Adrenal gland (tissue), 12 donors: ENCODE data around the gene STOM. TPM values are rescaled to one million over a fixed set of nuclear protein-coding genes. Genes with fewer than 3 reads are reported as not detected.

Source experiments
- DNase-seq, 7 donors: peaks; one replicate each; pipeline ENCODE4 v3.0.0-alpha.2; 2019 to 2020
- H3K27ac ChIP-seq, 5 donors: fragments of 200-600 bp; sonication (generic) in 4 of 5; 1 replicate in 3 of 5; 2 replicates in 2 of 5; pipeline versions ENCODE4 v1.5.1 to v1.8.0; 2016 to 2020; ENCODE audit warnings: mild to moderate bottlenecking in 1 of 5
- H3K27me3 ChIP-seq: fragments of 200-600 bp; 2 replicates; pipeline ENCODE4 v1.8.0; 2021
- H3K36me3 ChIP-seq, 2 donors: fragments of 200-600 bp; replicated peaks in 1 of 2; 1 replicate in 1 of 2; 2 replicates in 1 of 2; pipeline versions ENCODE4 v1.5.1 to v1.8.0; 2018 to 2022
- H3K4me1 ChIP-seq, 2 donors: fragments of 200-600 bp; replicated peaks in 1 of 2; 1 replicate in 1 of 2; 2 replicates in 1 of 2; pipeline versions ENCODE4 v1.5.1 to v1.8.0; 2018 to 2021
- H3K4me3 ChIP-seq, 4 donors: fragments of 200-600 bp; sonication (generic) in 3 of 4; one replicate each; pipeline ENCODE4 v1.5.1; 2016 to 2018
- H3K9me3 ChIP-seq, 3 donors: fragments of 200-600 bp; sonication (generic) in 1 of 3; replicated peaks in 1 of 3; 1 replicate in 2 of 3; 2 replicates in 1 of 3; pipeline versions ENCODE4 v1.5.1 to v1.8.0; 2016 to 2021
- POLR2A ChIP-seq, 2 donors: fragments of 450-650 bp; IDR thresholded peaks; one replicate each; pipeline ENCODE4 v1.6.1; 2017; ENCODE audit warnings: antibody characterized with exemption in 2 of 2, mild to moderate bottlenecking in 2 of 2, moderate library complexity in 1 of 2
- WGBS, 4 donors: extraction: QIAGEN DNeasy Blood & Tissue Kit in 2 of 4; methylation state at CpG; one replicate each; pipeline versions ENCODE4 v1.1.5 to v1.1.7; 2013 to 2017; 5-methylcytosine and 5-hydroxymethylcytosine counted together
- intact Hi-C, 2 donors: fragments of 100-400 bp; cut with DNase I; formaldehyde crosslinking; loops; one replicate each; pipeline versions ENCODE4 v1.14.1 to v1.15.0; 2022 to 2023
- polyA plus RNA-seq, 3 donors: library from polyadenylated mRNA; stranded (reverse); fragments of 200-250 nt in 2 of 3; fragments of 350-450 nt in 1 of 3; fragmentation: Illumina TruSeq in 1 of 3; extraction: RNeasy Lipid Tissue Mini Kit (QIAGEN cat#74804) in 1 of 3; gene quantifications; one replicate each; pipeline ENCODE4 v1.2.3, GENCODE V29; 2013 to 2014
- total RNA-seq, 9 donors: library from RNA; depleted of rRNA in 4 of 9; stranded (reverse); fragments of >200 nt in 4 of 9; fragments of 120-200 nt in 1 of 9; fragmentation: NEBNext Ultra II Directional in 1 of 9; extraction: Animal tissue kit (Norgen Biotek cat#: 25700) in 1 of 9; gene quantifications; one replicate each; pipeline versions ENCODE4 v1.1.0 to v1.2.4, GENCODE V29; 2013 to 2023
- TF ChIP-seq, protein P1 (sequence below), 6 experiments: fragments of 450-650 bp in 4 of 6; fragments of 200-600 bp in 2 of 6; sonication (generic) in 1 of 6; IDR thresholded peaks; 1 replicate in 5 of 6; 2 replicates in 1 of 6; pipeline versions ENCODE4 v1.5.1 to v1.8.0; 2016 to 2021; ENCODE audit warnings: antibody characterized with exemption in 6 of 6, mild to moderate bottlenecking in 2 of 6, moderate library complexity in 1 of 6
- donor health status: healthy with polysubstance abuse.
- donor health status: Bipolar disorder and iron deficiency.
- donor health status: DM: yes; HTN: yes; CAD: no.
- donor health status: DM: no; HTN: no; CAD: no.
- donor health status: DM: no; HTN: no; CAD: no.
- donor health status: DM: yes; HTN: yes; CAD: no.

STOM gene
- total and polyA plus RNA-seq, 12 donors = 104 to 427 (median 211) TPM

DNA sequence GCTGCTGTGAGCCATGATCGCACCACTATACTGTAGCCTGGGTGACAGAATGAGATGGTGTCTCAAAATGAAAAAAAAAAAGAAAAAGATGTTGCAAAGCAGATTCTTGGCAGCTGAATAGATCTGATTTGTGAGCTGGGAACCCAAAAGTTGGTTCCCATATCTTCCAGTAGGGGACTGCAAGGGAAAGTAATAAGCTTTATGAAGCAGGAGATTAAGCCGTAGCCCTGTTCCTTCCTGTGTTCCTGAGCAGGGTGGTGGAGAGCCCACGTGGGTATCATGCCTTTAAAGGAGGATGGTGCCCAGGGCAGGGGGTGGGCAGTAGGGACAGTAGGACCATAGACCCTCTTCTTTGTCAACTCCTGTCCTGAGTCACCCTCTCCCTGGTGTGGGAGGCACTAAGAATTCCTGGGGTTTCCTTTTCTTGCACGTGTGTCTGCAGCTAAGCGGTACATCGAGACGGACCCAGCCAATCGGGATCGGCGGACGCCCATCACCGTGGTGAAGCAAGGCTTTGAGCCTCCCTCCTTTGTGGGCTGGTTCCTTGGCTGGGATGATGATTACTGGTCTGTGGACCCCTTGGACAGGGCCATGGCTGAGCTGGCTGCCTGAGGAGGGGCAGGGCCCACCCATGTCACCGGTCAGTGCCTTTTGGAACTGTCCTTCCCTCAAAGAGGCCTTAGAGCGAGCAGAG lies 37.9 kb downstream of the STOM start:
- Histone ChIP-seq H3K9me3 (no peaks in the 10 kb centered on the region), H3K27ac (peak overlapping the region in 3 of 5 donors; percentile 38 to 70 (median 62)), H3K27me3 (no peaks in the 10 kb centered on the region), H3K4me3 (no peak overlapping the region), H3K4me1 (peaks cover 0 to 6% of the 10 kb centered on the region in 2 donors), H3K36me3 (peaks cover 0 to 64% of the 10 kb centered on the region in 2 donors)
- intact Hi-C loops = no loop called here
- no peak for DNase-seq
- TF ChIP-seq POLR2A (IDR thresholded peaks at IDR 0.05) = no peak
- TF ChIP-seq, protein P1, sequence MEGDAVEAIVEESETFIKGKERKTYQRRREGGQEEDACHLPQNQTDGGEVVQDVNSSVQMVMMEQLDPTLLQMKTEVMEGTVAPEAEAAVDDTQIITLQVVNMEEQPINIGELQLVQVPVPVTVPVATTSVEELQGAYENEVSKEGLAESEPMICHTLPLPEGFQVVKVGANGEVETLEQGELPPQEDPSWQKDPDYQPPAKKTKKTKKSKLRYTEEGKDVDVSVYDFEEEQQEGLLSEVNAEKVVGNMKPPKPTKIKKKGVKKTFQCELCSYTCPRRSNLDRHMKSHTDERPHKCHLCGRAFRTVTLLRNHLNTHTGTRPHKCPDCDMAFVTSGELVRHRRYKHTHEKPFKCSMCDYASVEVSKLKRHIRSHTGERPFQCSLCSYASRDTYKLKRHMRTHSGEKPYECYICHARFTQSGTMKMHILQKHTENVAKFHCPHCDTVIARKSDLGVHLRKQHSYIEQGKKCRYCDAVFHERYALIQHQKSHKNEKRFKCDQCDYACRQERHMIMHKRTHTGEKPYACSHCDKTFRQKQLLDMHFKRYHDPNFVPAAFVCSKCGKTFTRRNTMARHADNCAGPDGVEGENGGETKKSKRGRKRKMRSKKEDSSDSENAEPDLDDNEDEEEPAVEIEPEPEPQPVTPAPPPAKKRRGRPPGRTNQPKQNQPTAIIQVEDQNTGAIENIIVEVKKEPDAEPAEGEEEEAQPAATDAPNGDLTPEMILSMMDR (IDR thresholded peaks at IDR 0.05) = peak in 5 of 6 experiments; percentile 13 to 59 (median 42)
- WGBS, 4 donors = 67 to 81% (median 80%) methylated on average over 8 to 14 of the region's 14 CpGs

DNA sequence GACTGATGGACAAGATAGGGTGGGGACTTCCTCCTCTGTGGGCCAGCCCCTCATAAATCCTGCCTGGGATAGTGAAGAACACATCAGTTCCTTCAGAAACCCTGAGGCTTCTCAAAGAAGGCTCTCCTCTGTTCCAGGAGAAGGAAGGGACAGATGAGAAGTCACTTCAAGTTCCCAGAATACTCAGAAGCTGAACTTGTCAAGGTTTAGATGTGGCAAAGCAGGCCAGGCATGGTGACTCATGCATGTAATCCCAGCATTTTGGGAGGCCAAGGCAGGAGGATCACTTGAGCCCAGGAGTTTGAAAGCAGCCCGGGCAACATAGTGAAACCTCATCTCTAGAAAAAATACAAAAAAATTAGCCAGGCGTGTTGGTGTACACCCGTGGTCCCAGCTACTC lies 38.5 kb downstream of the STOM start:
- intact Hi-C loops = no loop called here
- H3K36me3 ChIP-seq = peaks cover 0 to 70% of the 10 kb centered on the region in 2 donors

DNA sequence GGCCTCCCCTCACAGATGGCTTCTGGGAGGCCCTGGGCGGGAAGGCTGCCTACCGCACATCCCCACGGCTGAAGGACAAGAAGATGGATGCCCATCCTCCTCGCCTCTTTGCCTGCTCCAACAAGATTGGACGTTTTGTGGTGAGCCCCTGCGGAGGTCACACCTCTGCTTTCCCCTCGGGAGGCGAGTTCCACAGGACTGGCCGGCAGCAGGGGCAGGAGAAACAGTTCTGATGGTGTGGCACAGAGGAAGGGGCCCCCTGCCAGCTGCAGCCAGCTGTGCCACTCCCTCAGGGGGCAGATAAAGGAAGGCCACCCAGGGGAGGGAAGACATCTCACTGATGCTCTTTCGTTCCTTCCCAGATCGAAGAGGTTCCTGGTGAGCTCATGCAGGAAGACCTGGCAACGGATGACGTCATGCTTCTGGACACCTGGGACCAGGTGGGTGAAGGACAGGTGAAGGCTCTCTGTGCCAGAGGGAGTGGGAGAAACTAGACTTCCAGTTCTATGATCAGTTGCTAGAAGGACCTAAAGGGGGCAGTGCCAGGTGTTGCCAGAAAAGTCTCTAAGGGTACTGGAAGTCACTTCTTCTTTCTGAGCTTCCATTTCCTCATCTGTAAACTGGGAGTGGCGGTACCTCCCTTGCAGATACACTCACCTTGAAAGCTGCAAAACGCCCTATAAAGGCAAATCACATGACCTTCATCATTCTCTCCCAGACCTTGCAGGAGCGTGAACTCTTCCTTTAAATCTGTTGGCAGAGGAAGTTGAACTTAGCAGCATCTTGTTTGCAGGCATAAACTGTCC lies 41.0 kb downstream of the STOM start:
- no peaks in the 10 kb centered on the region for H3K27me3 ChIP-seq
- TF ChIP-seq, protein P1 (IDR thresholded peaks at IDR 0.05) = no peak
- TF ChIP-seq POLR2A (IDR thresholded peaks at IDR 0.05) = no peak
- peak overlapping the region in 1 of 5 donors; percentile 14 for H3K27ac ChIP-seq
- peaks cover 0 to 90% of the 10 kb centered on the region in 2 donors for H3K36me3 ChIP-seq
- no peak overlapping the region for H3K4me3 ChIP-seq
- no peaks in the 10 kb centered on the region for H3K9me3 ChIP-seq
- WGBS, 4 donors = 77 to 88% (median 86%) methylated on average over 7 to 16 of the region's 16 CpGs
- peaks cover 0 to 5% of the 10 kb centered on the region in 2 donors for H3K4me1 ChIP-seq
- DNase-seq = no peak
- intact Hi-C loops = loop anchor here in 1 of 2 donors (5.0 kb wide), 1 partner anchor 43 kb away; the partner anchor contains the start of gene STOM

More for the DNA sequence above, 38.5 kb downstream of the STOM start:
- Histone ChIP-seq H3K4me1 (peaks cover 0 to 6% of the 10 kb centered on the region in 2 donors), H3K27ac (peak overlapping the region in 2 of 5 donors; percentile 51 to 70), H3K27me3 (no peaks in the 10 kb centered on the region), H3K9me3 (no peaks in the 10 kb centered on the region), H3K4me3 (no peak overlapping the region)
- DNase-seq = no peak
- 66 to 94% (median 87%) methylated on average over 3 of the region's 3 CpGs for WGBS, 4 donors
- no peak for TF ChIP-seq POLR2A (IDR thresholded peaks at IDR 0.05)
- TF ChIP-seq, protein P1 (IDR thresholded peaks at IDR 0.05) = no peak

DNA sequence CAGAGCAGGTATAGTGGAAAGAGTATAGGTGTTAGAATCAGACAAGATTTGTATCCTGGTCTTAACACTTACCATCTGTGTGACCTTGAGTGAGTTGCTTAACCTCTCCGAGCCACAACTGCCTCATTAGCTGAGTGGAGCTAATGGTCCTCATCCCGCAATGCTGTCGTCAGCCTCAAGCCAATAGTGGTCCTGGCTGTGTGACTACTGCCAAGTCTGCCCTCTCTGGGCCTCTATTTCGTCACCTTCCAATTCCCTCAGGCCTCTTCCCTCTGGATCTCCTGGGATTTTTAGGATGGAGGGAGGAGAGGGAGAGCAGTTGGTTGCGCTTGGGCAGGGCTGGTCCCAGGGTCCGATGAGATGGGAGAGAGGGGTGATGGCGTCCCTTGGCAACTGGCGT lies 41.6 kb downstream of the STOM start:
- WGBS, 4 donors = 74 to 82% (median 80%) methylated on average over 6 to 8 of the region's 8 CpGs
- Histone ChIP-seq H3K4me3 (no peak overlapping the region), H3K9me3 (no peaks in the 10 kb centered on the region), H3K27ac (peak overlapping the region in 1 of 5 donors; percentile 14), H3K36me3 (peaks cover 0 to 94% of the 10 kb centered on the region in 2 donors), H3K4me1 (peaks cover 0 to 3% of the 10 kb centered on the region in 2 donors), H3K27me3 (no peaks in the 10 kb centered on the region)
- intact Hi-C loops = loop anchor here in 1 of 2 donors (5.0 kb wide), 1 partner anchor 44 kb away; the partner anchor contains the start of gene STOM
- TF ChIP-seq, protein P1 (IDR thresholded peaks at IDR 0.05) = no peak
- TF ChIP-seq POLR2A (IDR thresholded peaks at IDR 0.05) = no peak
- DNase-seq = no peak
